ENCODE data around the gene PMPCA. TPM values are rescaled to one million over a fixed set of nuclear protein-coding genes. Genes with fewer than 3 reads are reported as not detected.

The PMPCA gene
- polyA plus RNA-seq, 4 donors: 38.7 to 70.2 (median 57.9) TPM

DNA sequence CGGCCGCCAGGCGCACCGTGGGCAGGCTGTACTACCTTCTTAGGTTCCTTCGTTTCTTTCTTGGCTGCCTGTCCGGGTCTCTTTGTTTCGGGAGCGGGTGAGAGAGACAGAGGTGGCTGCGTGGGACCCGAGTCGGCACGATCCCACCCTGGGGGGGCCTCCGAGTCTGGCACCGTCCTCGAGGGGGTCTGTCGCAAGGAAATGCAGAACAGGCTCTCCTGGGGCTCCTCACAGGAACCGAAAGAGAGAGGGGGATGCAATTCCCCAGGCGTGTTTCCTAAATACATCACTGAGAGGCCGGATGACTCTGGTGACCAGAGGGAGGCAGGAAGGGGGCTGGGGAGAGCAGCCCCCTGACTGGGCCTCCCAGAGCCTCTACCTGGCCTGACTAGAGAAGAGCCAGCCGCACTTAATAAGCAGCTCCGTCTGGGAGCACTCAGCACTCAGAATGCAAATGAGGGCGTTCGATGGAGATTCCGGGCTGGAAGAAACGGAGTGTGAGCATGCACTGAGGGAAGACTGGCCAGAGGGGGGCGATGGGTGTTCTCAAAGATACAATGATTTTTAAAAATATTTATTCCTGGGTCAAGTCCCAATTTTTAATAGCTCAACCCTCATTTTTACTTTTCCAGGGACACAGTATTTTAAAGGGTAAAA lies 40.9 kb downstream of the PMPCA start:
- DNase-seq (ENCODE audit: low read depth in 4 of 4, low spot score in 3 of 4): no peak

DNA sequence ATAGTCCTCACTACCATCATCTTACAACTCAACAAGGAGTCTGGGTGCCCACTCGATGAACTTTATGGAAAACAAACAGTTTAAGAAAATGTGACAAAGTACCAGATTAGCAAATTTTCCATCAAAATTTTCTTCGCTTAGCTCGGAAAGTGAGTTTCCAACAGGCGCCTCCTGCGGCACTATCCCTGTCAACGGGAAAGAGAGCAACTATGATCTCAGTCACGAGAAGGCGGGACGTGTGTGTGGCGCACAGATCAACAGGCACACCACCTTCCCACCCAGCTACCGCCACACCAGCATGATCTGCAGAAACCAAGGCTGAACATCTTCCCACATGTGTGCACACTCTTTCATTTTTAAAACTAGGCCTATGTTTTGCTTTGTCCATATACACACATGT lies 42.9 kb downstream of the PMPCA start:
- no peak for DNase-seq (ENCODE audit: low read depth in 4 of 4, low spot score in 3 of 4)

DNA sequence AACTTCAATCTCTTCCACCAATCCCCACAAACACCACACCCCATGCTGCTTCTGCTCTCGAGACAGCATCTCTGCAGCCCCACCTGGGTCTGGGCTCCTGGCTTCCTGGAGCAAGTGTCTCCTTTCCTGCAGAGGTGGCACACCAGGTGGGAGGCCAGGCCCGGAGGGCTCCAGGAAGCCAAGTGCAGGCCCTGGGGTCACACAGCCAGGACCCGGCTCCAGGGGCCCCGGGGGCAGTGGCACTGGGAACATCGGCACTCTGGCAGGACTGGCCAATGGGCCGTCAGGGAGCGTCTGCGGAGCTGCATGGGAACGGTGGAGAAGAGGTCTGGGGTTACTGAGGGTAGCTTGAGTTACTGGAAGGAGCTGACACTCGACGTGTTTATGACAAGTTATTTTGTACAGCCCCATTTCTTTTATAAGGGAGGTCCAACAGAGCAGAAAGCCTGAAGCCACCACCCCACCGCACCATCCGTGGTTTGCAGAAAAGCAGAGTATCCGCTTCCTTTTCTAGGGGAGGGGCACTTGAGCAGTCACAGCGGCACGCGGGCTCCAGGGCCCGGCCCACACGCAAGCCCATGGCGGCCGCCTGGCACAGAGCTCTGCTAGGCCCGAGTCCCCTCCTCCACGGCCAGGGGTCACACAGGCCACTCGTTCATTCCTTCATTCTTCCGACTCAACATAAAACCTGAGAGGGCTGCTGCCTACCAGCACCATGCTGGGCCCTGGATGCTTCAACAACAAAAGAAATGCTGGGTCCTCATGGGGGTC lies 43.8 kb downstream of the PMPCA start:
- DNase-seq (ENCODE audit: low read depth in 4 of 4, low spot score in 3 of 4): no peak

DNA sequence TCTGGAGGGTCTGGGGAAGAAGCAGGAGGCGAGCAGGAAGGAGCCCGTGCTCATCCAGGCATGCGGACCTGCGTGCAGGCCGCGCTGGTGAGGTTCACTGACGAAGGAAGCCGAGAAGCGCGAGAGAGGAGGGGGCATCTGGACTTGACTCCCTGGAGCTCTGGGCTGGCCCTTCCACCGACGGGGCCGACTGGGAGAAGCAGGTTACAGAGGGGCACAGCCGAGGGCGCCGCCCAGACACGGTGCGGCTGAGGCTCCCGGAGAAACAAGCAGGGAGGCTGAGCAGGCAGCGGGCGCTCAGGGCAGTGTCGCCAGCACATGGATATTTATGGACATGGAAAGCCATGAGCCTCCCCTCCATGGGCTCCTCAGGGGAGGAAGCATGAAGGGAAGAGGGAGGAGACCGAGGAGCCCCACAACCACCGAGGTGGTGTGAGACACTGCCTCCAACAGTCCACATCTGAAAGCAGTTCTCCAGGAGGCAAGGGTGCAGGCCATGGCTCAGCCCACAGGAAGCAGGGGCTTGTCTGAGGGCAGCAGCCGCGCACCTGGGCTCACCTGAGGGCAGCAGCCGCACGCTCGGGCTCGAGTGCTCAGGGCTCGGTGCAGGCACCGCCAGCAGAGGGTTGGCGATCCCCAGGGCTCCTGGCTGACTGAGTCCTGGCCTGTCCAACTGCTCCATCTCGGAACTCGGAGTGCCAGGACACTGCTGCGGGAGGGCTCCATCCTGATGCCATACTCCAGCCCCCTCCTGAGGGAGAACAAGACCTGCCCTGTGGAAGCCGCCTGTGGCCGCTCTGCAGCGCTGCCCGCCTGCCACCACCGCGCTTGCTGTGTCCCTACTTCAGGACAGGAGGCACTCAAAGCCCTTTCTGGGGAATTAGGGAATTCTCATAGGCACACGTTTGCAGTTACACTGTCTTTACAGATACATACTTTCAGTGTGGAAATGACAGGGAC lies 44.9 kb downstream of the PMPCA start:
- DNase-seq (ENCODE audit: low read depth in 4 of 4, low spot score in 3 of 4): no peak

DNA sequence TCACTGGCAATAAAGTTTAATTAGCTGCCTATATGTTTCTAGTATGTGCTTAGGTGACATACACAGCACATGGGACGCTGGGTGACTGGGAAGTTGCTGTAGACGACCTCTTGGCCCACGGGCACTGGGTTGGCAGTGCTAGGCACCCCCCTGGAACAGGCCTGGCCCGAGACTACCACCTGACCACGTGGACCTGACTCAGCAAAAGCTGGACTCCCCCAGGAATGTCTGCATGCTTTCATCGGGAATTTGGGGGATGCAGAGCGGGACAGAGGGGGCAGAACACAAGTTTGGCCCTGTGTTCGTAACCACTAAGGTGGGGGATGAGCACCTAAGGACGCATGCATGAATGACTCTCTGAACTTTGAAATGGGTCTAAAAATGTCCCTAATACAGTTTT lies 45.8 kb downstream of the PMPCA start:
- DNase-seq (ENCODE audit: low read depth in 4 of 4, low spot score in 3 of 4): no peak

DNA sequence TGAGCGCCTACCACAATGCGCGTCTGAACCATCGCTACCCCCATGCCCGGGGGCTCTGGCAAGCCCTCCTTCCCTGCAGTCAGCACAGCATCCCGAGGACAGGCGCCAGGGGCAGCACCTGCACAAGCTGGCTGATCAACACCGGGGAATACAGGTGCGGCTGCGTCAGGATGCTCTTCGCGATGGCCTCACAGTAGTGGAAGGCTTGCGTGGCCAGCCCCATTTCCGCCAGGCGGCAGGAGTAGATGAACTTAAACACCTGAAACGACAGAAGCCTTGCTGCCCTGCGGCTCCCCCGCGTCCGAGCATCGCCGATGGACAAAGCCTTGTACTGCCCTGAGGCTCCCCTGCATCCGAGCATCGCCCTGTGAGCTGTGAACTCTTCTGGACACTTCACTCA lies 46.9 kb downstream of the PMPCA start:
- DNase-seq (ENCODE audit: low read depth in 4 of 4, low spot score in 3 of 4): no peak

DNA sequence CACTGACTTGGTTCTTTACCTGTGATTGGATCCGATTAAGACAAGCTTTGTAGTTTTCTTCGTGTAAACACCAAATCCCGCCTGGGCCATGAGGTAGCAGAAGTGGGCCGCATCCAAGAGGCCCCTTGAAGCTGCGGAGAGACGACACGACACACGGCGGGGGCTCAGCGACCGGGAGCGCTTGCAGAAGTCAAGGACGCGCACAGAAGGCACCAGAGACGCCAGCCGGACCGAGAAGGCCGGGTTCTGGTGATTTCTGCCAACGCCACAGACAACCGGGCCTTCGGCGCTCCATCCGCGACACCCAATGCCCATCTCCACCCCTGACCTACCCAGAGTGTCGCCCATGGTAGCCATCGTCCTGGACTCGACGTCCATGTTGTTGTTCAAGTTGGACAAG lies 49.0 kb downstream of the PMPCA start:
- DNase-seq (ENCODE audit: low read depth in 4 of 4, low spot score in 3 of 4): no peak

DNA sequence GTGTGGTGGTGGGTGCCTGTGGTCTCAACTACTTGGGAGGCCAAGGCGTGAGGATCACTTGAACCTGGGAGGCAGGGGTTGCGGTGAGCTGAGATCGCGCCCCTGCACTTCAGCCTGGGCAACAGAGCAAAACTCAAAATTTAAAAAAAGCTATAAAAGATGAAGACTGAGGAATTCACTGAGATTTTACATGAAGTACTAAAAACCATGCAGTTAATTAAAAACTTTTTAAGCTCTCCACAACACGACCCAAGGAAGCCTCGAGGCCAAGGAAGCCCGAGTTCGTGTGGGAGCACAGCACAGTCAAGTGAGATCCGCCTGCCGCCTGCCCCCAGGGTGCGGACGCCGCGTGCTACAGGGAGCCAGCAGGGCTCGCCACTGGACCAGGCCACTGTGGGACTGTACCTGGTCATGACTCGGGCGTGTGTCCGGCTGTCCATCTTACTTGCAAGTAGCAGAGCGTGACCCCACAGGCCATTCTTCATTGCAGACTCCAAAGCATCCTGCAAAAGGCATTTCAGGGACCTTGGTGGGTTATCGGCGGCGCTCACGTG lies 50.4 kb downstream of the PMPCA start:
- no peak for DNase-seq (ENCODE audit: low read depth in 4 of 4, low spot score in 3 of 4)

DNA sequence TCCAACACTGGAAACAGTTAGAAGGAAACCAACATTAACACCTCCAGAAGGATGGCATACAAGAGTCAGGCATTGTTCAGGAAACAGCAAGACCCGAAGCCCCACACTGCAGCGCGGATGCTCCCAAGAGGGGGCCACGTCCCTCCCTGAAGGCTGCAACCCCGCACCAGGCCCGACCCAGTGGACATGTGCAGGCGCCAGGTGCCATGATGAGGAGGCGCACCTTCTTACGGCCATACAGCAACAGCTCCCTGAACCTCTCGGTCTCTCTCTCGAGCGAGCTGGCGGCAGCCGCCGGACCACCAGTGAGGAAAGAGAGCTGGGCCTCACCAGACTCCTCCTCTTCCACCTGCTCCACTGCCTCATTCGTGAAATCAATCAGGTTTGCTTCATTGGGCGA lies 52.2 kb downstream of the PMPCA start:
- DNase-seq (ENCODE audit: low read depth in 4 of 4, low spot score in 3 of 4): no peak

DNA sequence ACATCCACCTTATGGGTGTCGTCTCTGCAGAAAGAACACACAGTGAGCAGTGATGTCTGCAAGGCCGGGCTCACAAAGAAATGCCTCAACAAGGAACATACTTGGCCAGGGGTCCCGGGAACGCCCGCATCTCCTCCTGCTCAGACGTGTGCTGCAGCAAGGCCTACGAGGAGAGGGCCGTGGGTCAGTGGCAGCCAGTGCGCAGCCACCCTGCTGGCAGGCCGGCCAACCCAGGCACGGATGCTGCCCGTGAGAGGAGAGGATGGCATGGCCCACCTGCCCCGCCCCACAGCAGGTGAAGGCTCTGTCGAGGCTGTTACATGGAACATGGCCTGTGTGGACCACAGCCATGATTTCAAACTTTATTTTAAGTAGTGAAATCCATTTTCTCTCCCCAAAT lies 53.1 kb downstream of the PMPCA start:
- no peak for DNase-seq (ENCODE audit: low read depth in 4 of 4, low spot score in 3 of 4)

DNA sequence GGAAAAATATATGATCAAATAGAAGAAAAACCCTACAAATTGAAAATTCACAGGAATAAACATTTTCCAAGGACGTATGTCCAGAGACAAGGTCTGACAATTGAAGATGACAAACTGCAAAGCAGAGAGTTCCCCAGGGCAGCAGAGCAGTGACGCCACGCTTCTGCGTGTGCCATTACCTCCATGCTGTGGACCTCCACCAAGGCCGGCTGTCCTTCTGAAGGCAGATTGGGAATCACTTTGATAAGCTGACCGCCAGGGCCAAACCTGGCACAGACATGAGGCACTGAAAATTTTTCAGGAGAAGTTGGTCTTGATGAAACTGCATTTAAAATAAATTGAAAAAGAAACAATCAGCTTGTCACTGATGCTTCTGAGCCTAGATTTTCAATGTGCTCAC lies 53.8 kb downstream of the PMPCA start:
- no peak for DNase-seq (ENCODE audit: low read depth in 4 of 4, low spot score in 3 of 4)

DNA sequence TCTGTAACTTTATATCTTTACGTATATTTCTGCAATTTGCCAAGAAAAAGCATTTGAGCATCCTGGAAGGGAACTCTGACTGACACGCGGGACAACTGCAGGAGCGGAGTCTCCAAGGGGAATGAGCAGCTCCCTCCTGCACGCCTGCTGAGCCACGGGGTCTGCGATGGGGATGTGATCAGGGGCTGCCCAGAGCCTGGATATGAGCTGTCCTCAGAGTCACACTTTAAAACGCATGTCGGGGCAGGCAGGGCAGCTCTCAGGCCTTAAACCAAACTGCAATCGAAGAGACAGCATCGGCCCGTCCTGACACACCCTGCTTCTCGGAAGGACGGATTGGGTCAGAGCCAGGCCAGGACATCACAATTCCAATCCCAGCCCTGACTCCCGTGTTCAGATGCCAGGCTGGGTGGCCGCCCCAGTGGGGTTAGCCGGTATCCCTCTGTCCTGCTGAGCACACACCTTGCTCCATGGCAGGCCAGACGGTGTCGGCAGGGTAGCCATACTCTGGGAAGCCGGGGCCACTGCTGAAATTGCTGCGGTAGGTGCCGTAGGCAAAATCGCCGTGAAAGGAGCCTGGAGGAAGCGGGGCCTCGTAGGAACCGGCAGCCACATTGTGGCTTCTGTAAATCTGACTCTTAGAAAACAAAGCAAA lies 55.2 kb downstream of the PMPCA start:
- DNase-seq (ENCODE audit: low read depth in 4 of 4, low spot score in 3 of 4): no peak

DNA sequence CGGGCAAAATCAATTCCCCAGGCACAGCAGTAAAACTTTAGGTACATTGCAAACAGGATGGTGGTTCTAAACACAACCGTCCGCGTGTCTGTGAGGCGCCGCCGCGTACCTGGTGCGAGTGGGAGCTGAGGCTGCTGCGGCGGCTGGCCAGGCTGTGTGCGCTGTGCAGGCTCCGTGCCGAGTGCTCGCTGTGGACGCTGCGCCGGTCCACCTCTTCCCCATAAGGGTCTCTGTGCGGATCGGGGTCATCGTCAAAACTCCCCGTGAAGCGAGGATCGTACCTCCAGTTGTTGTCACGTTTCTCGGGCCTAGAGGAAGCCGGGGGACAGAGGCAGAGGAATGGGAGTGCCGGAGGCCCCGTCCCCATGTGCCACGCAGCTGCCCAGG lies 55.7 kb downstream of the PMPCA start:
- no peak for DNase-seq (ENCODE audit: low read depth in 4 of 4, low spot score in 3 of 4)

DNA sequence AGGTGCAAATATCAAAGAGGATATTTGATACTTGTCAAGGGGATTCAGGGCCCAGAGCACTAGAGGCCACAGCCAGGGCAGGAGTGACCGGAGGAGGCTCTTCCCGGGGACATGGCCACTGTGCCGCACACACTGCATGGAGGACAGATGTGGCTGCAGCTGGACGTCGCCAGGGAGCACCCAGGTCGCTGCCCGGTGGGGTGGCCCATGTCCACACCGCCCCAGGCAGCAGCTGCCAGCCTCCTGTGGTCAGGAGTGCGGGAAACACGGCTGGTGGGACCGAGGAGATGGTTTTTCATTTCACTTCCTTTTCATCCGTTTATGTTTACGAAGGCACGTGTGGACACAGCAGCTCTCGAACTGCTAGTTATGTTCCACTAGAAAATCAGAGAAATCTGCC lies 57.3 kb downstream of the PMPCA start:
- DNase-seq (ENCODE audit: low read depth in 4 of 4, low spot score in 3 of 4): no peak

DNA sequence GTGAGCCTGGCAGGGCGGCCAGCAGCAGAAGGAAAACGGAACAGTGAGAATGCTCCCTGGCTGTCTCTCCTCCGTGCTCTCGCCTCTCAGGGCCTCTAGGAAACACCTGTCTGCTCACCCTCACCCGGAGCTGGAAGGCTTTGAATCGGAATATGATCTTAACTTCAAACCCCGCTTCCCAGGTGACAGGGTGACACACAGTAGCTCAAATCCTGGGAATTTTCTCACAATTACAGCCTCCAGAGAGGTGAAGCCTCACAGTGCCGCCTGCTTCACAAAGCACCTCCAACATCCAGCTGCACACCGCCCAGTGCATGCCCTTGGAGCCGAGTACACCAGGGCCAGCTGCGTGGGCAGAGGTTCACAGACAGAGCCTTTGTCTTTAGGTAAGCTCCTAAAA lies 59.9 kb downstream of the PMPCA start:
- DNase-seq (ENCODE audit: low read depth in 4 of 4, low spot score in 3 of 4): no peak

DNA sequence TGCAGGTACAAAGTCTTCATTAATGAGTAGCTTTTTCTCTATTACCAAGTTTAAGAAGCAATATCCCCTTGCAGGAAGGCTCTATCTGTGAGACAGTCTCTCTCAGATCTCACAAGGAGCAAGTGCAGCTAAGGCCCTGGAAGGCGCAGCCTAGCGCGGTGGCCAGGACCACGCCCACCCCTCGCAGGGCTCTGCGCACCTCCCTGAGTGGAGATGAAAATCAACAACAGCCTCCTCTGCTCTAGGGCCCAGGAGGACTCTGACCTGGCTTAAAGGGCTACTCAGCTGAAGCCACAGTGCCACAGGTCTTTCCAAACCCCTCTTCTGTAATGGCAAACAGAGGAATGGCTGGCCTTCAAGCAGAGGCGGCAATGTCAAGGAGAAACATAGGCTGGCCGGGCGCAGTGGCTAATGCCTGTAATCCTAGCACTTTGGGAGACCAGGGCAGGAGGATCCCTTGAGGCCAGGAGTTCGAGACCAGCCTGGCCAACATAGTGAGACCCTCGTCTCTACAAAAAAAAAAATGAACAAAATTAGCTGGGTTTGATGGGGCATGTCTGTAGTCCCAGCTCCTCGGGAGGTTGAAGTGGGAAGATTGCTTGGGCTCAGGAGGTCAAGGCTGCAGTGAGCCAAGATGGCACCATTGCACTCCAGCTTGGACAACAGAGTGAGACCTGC lies 60.5 kb downstream of the PMPCA start:
- no peak for DNase-seq (ENCODE audit: low read depth in 4 of 4, low spot score in 3 of 4)

DNA sequence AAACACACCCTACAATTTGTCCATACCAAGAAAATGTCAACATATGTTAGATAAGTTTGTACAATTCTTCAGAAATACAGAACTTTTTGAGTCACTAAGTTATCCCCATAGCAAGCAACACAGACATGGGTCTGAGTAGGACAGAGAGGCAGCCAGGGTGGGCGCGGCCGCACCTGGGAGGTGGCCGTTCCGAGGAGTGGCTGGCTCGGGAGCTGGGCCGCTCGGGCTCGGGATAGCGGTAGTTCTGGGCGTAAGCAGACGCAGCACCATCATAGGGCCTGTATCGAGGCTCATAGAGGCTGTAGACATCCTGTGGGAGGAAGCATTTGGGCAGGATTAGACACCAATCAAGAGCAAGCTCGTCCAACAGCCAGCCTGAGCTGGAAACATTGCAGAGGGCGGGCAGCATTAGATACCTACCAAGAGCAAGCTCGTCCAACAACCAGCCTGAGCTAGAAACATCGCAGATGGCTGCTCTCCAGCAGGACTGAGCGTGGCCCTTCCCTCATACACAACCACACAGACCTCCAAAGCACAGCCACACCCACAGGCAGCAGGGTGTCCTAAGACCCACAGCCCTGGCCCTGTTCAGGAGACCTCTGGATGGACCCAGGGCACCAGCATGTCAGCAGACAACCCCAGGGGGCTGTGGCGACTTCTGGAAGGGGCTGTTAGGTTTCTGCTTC lies 61.5 kb downstream of the PMPCA start:
- no peak for DNase-seq (ENCODE audit: low read depth in 4 of 4, low spot score in 3 of 4)

DNA sequence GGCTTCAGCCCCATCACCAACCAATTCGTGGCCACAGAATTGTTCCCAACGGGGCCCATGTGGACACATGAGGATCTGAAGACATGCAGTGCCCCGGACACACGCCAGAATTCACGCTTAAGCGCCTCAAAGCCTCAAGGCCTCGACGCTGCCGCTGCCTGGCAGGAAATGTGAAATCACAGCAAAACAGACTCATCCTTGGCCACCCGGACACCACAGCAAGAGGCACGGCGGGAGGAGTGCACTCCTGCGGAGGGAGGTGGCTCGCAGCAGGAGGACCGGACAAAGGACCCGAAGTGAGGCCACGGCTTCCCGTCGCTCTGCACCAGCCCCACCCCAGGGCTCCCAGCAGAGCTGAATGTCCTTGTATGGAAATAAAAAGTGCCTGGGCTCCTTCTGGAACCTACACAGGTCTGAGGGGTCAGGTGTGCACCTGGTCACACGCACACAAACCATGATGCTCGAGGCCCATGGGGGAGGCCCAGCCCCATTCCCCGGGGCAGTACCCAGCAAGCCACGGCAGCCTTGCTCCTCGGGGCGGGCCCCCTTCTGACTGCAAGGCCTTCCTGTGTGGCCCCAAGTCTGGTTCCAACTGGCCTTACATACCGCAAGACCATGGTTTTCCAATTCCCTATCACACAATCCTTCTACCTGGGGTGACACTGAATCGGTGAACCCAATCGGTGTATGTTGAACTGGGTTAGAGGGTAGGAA lies 62.3 kb downstream of the PMPCA start:
- DNase-seq (ENCODE audit: low read depth in 4 of 4, low spot score in 3 of 4): no peak

DNA sequence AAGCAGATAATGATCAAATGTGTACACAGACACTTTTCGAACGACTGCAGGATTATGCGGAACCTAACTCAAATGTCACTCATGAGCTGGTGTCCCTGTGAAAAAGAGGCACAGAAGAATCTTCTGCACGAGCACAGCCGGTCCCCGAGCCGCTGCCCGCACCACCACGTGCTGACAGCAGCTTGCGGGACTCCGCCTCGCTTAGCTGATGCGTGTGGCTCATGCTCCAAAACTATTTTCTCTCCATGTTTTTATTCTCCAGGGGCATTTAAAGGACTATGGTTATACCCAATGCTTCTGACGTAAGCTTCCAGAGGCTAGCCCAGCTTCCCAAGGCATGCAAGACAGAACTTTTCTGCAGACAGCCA lies 62.9 kb downstream of the PMPCA start:
- DNase-seq (ENCODE audit: low read depth in 4 of 4, low spot score in 3 of 4): no peak
